Fibroblast of pulmonary artery (primary cell): Measurements from ENCODE around the gene KIF20B.
A peak's percentile ranks its signal among the peaks of the same experiment; 100 is the strongest.

Experiments used
- DNase-seq: peaks from one replicate; pipeline ENCODE4 v3.0.0-alpha.2; 2010; ENCODE audit warnings: low read depth
- H3K4me3 ChIP-seq: replicated peaks from 2 replicates; pipeline ENCODE4 v1.5.1; 2011; ENCODE audit warnings: low read depth, mild to moderate bottlenecking, control low read depth, low read length, moderate library complexity
- TF ChIP-seq, protein P1 (sequence below): IDR thresholded peaks from 2 replicates; pipeline ENCODE4 v1.5.1; 2011; ENCODE audit warnings: mild to moderate bottlenecking, control low read depth, low read length, inconsistent platforms; ENCODE audit errors: missing control alignments

The KIF20B gene, protein sequence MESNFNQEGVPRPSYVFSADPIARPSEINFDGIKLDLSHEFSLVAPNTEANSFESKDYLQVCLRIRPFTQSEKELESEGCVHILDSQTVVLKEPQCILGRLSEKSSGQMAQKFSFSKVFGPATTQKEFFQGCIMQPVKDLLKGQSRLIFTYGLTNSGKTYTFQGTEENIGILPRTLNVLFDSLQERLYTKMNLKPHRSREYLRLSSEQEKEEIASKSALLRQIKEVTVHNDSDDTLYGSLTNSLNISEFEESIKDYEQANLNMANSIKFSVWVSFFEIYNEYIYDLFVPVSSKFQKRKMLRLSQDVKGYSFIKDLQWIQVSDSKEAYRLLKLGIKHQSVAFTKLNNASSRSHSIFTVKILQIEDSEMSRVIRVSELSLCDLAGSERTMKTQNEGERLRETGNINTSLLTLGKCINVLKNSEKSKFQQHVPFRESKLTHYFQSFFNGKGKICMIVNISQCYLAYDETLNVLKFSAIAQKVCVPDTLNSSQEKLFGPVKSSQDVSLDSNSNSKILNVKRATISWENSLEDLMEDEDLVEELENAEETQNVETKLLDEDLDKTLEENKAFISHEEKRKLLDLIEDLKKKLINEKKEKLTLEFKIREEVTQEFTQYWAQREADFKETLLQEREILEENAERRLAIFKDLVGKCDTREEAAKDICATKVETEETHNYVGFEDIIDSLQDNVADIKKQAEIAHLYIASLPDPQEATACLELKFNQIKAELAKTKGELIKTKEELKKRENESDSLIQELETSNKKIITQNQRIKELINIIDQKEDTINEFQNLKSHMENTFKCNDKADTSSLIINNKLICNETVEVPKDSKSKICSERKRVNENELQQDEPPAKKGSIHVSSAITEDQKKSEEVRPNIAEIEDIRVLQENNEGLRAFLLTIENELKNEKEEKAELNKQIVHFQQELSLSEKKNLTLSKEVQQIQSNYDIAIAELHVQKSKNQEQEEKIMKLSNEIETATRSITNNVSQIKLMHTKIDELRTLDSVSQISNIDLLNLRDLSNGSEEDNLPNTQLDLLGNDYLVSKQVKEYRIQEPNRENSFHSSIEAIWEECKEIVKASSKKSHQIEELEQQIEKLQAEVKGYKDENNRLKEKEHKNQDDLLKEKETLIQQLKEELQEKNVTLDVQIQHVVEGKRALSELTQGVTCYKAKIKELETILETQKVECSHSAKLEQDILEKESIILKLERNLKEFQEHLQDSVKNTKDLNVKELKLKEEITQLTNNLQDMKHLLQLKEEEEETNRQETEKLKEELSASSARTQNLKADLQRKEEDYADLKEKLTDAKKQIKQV (N-terminal part only)

DNA sequence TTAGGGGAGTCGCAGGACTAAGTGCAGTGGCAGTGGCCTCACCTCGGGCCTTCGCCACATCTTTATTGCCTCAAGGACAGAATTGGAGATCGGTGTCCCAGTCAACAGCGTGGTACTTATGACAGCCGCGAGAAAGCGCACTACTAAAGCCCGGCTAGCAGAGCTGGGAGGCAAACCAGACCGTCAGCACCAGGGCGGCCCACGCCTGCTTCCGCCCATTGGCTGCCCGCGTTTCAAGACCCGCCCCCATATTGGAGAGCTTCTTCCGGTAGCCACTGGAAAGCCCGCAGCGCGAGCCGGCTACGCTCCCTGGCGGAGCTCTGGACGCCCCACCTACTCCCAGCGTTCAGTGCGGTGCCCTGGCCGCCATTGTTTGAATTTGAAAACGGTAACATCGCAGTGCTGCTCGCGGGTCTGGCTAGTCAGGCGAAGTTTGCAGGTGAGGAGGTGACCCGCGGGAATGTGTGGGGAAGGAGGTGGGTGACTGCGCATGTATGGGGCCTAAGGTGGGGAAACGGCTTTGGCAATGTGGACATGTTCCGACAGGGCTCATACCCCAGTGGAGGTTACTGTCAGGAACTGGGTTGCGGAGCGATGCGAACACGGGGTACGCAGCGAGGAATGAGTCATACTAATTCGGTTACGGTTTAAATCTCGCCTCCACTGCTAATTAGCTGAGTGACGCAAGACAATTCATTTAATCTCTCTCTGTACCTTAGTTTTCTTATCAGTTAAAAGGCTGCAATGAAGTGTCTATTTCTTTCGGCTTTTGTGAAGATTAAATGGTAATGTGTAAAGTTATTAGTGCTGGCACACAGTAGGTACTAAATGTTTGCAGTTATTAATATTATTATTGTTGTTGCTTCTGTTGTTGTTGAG, at the start of gene KIF20B:
Gene KIF20B, plus strand, starts transcription at position 349 of the 879 bp plus-strand sequence. CDS start 3,705 bp downstream, outside the sequence.
- TF ChIP-seq, protein P1, sequence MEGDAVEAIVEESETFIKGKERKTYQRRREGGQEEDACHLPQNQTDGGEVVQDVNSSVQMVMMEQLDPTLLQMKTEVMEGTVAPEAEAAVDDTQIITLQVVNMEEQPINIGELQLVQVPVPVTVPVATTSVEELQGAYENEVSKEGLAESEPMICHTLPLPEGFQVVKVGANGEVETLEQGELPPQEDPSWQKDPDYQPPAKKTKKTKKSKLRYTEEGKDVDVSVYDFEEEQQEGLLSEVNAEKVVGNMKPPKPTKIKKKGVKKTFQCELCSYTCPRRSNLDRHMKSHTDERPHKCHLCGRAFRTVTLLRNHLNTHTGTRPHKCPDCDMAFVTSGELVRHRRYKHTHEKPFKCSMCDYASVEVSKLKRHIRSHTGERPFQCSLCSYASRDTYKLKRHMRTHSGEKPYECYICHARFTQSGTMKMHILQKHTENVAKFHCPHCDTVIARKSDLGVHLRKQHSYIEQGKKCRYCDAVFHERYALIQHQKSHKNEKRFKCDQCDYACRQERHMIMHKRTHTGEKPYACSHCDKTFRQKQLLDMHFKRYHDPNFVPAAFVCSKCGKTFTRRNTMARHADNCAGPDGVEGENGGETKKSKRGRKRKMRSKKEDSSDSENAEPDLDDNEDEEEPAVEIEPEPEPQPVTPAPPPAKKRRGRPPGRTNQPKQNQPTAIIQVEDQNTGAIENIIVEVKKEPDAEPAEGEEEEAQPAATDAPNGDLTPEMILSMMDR, result peak; percentile 21
- peak; percentile 97 for DNase-seq
- peak within 1 kb of the TSS; percentile 84 for H3K4me3 ChIP-seq

DNA sequence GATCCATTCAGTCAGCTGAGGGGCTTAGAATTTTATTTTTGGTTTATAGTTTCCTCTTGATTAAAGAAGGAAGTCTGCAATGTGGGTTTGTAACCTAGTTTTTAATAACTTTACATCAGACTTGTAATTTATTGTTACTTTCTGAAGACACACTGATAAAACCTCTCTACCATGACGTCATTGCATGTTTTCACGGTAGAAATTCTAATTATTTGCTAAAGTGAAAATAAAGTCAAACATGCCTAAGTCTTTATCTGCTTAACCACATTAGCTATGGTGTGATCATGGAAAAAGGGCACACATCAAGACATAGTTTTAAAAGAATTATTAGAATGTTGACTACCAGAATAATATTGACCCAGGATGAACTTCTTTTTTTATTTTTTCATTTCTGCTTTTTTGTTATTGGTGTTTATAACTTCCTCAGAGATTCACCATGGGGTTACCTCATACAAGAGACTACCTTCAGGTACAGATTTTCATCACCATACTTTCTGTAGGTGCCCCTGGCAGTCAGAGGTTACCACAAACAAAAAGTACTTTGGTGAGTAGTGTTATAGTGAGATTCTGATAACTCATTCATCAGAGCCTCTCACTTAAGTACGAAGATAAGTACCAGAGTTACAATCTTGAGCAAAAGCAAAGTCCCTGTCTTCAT, 49.3 kb upstream of the KIF20B start:
- no peak for DNase-seq
- H3K4me3 ChIP-seq, result no peak overlapping the region
- TF ChIP-seq, protein P1, result no peak

DNA sequence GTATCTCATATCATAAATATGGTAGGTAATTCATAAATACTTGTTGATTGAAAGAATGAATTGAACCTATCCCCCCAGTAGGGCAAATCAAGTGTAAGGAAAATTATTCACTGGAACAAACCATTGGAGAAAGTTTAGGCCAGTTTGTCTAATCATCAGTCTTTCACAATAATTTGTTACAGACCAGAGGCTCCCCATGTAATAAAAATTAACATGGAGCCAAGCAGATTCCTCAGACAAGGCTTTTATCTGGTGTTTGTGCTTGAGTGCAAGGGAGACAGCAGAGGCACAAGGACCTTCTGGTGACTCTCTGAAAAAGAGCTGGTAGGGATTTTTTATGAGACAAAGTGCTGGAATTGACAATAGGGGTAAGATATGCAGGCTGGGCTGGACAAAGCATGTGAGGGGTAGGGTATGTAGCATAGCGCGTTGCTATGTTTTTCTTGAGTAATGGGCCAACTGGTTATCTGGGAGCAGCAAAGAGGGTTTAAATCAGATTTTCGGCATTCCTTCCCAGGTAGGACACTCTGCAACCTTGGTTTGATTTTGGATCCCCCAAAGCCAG, 48.5 kb upstream of the KIF20B start:
- TF ChIP-seq, protein P1, result no peak
- no peak overlapping the region for H3K4me3 ChIP-seq
- no peak for DNase-seq

DNA sequence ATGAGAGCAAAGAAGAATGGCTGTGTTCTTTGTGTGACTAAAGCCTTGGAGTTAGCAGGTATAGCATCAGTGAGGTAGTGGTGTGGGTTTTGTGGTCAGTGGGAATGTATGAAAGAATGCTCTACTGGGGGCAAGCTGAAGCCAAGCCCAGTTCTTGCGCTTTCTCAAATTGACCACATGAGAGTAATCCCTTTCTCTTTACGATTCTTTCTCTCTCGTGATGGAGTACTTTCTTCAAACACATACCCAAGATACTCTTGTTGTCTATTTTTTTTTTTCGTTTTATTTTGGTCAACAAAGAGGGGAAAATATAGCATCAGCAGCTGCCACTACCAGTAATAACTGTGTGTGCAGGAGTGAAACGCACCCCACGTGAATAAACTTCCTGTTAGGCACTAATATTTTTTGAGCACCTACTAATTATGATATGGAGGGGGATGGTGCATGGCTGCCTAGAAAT, 48.0 kb upstream of the KIF20B start:
- DNase-seq, result no peak
- H3K4me3 ChIP-seq, result no peak overlapping the region
- TF ChIP-seq, protein P1, result no peak

DNA sequence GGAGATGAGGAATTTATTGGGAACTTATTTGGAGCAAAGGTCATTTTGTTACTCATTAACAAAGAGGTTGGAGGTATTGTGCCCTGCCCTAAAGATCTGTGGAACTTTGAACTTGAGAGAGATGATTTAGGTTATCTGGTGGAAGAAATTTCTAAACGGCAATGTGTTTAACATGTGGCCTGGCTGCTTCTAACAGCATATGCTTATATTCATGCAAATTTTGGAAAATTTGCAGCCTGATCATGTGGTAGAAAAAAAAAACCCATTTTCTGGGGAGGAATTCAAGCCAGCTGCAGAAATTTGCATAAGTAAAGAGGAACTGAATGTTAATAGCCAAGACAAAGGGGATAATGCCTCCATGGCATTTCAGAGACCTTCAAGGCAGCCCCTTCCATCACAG, 45.7 kb upstream of the KIF20B start:
- no peak for DNase-seq
- H3K4me3 ChIP-seq, result no peak overlapping the region
- TF ChIP-seq, protein P1, result no peak
